Measurements from ENCODE around the gene ETV6.
A peak's percentile ranks its signal among the peaks of the same experiment; 100 is the strongest.

ETV6 gene

GRCh38 chr12:11656550-11656949, 7.1 kb downstream of the ETV6 start:
- in situ Hi-C loops (cut with HindIII; ENCODE audit: low sequenced_read_pairs), result no loop called here
- no peak for TF ChIP-seq CTCF (IDR thresholded peaks at IDR 0.05; ENCODE audit: low read depth, low read length, missing control alignments)
- DNase-seq (ENCODE audit: low read depth), result no peak

GRCh38 chr12:11657511-11657910, 8.0 kb downstream of the ETV6 start:
- no peak overlapping the region for H3K4me3 ChIP-seq (ENCODE audit: low read depth, low read length)
- no peak for DNase-seq (ENCODE audit: low read depth)
- in situ Hi-C loops (cut with HindIII; ENCODE audit: low sequenced_read_pairs), result no loop called here

More at GRCh38 chr12:11656550-11656949, 7.1 kb downstream of the ETV6 start:
- no peak overlapping the region for H3K4me3 ChIP-seq (ENCODE audit: low read depth, low read length)

GRCh38 chr12:11658791-11659190, 9.3 kb downstream of the ETV6 start:
- H3K4me3 ChIP-seq (ENCODE audit: low read depth, low read length), result no peak overlapping the region
- in situ Hi-C loops (cut with HindIII; ENCODE audit: low sequenced_read_pairs), result no loop called here
- no peak for TF ChIP-seq CTCF (IDR thresholded peaks at IDR 0.05; ENCODE audit: low read depth, low read length, missing control alignments)
- peak; percentile 55 for DNase-seq (ENCODE audit: low read depth)

More at GRCh38 chr12:11657511-11657910, 8.0 kb downstream of the ETV6 start:
- no peak for TF ChIP-seq CTCF (IDR thresholded peaks at IDR 0.05; ENCODE audit: low read depth, low read length, missing control alignments)

- in situ Hi-C loops (cut with HindIII; ENCODE audit: low sequenced_read_pairs), result no loop called here
- no peak overlapping the region for H3K4me3 ChIP-seq (ENCODE audit: low read depth, low read length)
- TF ChIP-seq CTCF (IDR thresholded peaks at IDR 0.05; ENCODE audit: low read depth, low read length, missing control alignments), result no peak
- DNase-seq (ENCODE audit: low read depth), result no peak
Measured at GRCh38 chr12:11660624-11661023, 11.2 kb downstream of the ETV6 start.

GRCh38 chr12:11661491-11662089, 12.1 kb downstream of the ETV6 start:
- DNase-seq (ENCODE audit: low read depth), result no peak
- no peak overlapping the region for H3K4me3 ChIP-seq (ENCODE audit: low read depth, low read length)
- no peak for TF ChIP-seq CTCF (IDR thresholded peaks at IDR 0.05; ENCODE audit: low read depth, low read length, missing control alignments)
- in situ Hi-C loops (cut with HindIII; ENCODE audit: low sequenced_read_pairs), result no loop called here

- in situ Hi-C loops (cut with HindIII; ENCODE audit: low sequenced_read_pairs), result no loop called here
- no peak for TF ChIP-seq CTCF (IDR thresholded peaks at IDR 0.05; ENCODE audit: low read depth, low read length, missing control alignments)
- DNase-seq (ENCODE audit: low read depth), result no peak
- H3K4me3 ChIP-seq (ENCODE audit: low read depth, low read length), result no peak overlapping the region
Measured at GRCh38 chr12:11662369-11662768, 12.9 kb downstream of the ETV6 start.

Data from astrocyte of the cerebellum (primary cell).